Rectal smooth muscle tissue (tissue), 1 donor: Measurements from ENCODE around the gene LY6G6C.

Experiments
- H3K27ac ChIP-seq: one replicate; pipeline ENCODE4 v1.7.0; 2013; ENCODE audit warnings: low read depth, low read length, inconsistent platforms
- H3K27me3 ChIP-seq: one replicate; pipeline ENCODE4 v1.7.0; 2013; ENCODE audit warnings: low read length; ENCODE audit not compliant: control insufficient read depth, insufficient read depth
- H3K36me3 ChIP-seq: one replicate; pipeline ENCODE4 v1.7.0; 2013; ENCODE audit warnings: low read length; ENCODE audit not compliant: control insufficient read depth, insufficient read depth
- H3K4me1 ChIP-seq: one replicate; pipeline ENCODE4 v1.7.0; 2013; ENCODE audit warnings: low read length; ENCODE audit not compliant: control insufficient read depth, insufficient read depth
- H3K4me3 ChIP-seq: one replicate; pipeline ENCODE4 v1.7.0; 2013; ENCODE audit warnings: low read length
- H3K9ac ChIP-seq: one replicate; pipeline ENCODE4 v1.7.0; 2013; ENCODE audit warnings: low read length

The LY6G6C gene, protein sequence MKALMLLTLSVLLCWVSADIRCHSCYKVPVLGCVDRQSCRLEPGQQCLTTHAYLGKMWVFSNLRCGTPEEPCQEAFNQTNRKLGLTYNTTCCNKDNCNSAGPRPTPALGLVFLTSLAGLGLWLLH

DNA sequence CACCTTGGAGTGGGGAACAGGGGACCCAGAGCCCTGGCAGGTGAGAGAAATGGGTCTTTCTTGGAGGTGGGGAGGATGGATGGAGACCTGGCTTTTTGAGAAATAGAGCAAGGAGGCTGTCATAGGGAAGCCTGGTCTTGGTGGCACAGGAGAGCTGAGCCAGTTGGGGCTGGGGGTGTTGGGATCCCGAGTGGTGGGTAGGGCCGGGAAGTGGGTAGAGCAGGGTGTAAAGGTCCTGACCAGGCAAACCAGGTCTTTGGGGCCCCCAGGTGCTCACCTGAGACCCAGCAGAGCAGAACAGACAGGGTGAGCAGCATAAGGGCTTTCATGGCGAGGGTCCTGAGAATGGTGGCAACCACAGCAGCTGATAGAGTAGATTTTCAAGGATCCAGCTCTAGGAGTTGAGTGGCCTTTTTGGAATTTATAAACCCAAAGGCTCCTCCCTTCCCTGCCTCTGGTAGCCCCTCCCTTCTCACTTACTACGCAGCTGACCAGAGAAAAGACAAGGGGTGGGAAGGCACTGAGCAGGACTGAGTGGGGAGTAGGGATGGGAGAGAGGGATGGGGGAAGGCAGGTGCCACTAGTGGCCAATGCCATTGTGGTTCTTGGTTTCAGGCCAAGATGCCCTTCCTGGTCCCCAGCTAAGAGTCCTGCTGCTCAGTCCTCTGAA is at the start of gene LY6G6C:
Gene LY6G6C, minus strand, starts transcription at position 396 of the 670 bp plus-strand sequence. Its CDS starts 67 bp downstream, at position 329.
- H3K4me3 ChIP-seq: no peak within 1 kb of the TSS

DNA sequence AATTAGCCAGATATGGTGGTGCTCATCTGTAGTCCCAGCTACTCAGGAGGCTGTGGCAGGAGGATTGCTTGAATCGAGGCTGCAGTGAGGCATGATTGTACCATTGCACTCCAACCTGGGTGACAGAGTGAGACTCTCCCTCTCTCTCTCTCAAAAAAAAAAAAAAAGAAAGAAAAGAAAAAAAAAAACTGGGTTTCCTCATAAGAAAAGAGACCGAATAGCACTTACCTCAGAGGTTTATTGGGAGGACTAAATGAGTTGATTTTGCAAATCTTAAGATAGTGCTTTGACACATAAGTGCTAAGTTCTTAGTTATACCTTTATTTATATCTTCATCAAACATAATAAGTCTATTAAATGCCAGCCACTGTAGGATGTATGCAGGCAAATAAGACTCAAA is 49.3 kb upstream of the LY6G6C start:
- H3K9ac ChIP-seq: no peak overlapping the region
- no peak overlapping the region for H3K27ac ChIP-seq
- H3K4me1 ChIP-seq: no peaks in the 10 kb centered on the region
- no peak overlapping the region for H3K4me3 ChIP-seq
- H3K27me3 ChIP-seq: no peaks in the 10 kb centered on the region
- H3K36me3 ChIP-seq: no peaks in the 10 kb centered on the region

More for the DNA sequence above, at the start of gene LY6G6C:
- Histone ChIP-seq H3K27me3 (no peaks in the 10 kb centered on the region), H3K9ac (no peak within 1 kb of the TSS), H3K27ac (no peak within 1 kb of the TSS), H3K36me3 (peaks cover 10% of the 10 kb centered on the region), H3K4me1 (no peaks in the 10 kb centered on the region)

DNA sequence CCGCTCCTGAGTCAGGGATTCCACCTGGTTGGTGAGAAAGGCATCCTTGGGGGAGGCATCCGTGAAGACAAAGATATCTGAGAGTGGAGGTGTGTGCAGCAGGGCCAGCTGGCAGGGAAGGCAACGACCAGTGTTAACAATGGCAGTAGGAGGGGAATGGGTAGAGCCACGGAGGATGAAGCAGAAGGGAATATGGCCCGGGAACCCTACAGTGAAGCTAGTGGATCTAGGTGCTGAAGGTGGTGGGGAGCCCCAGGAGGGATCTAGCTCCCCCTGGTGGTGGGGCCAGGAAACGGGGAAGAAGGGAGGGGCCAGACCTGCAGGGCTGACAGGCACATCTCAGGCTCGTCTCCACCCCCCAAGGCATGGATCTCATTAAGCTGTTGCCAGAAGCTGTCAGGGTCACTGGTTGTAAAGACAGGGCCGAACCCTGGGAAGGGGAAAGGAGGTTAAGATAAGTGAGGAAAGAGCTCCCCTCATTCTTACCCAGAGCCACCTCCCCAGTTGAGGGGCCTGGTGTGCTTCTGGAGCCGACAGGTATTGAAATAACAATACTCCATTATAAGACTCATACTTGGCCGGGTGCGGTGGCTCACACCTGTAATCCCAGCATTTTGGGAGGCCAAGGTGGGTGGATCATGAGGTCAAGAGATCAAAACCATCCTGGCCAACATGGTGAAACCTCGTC is 48.3 kb upstream of the LY6G6C start:
- H3K27ac ChIP-seq: no peak overlapping the region

DNA sequence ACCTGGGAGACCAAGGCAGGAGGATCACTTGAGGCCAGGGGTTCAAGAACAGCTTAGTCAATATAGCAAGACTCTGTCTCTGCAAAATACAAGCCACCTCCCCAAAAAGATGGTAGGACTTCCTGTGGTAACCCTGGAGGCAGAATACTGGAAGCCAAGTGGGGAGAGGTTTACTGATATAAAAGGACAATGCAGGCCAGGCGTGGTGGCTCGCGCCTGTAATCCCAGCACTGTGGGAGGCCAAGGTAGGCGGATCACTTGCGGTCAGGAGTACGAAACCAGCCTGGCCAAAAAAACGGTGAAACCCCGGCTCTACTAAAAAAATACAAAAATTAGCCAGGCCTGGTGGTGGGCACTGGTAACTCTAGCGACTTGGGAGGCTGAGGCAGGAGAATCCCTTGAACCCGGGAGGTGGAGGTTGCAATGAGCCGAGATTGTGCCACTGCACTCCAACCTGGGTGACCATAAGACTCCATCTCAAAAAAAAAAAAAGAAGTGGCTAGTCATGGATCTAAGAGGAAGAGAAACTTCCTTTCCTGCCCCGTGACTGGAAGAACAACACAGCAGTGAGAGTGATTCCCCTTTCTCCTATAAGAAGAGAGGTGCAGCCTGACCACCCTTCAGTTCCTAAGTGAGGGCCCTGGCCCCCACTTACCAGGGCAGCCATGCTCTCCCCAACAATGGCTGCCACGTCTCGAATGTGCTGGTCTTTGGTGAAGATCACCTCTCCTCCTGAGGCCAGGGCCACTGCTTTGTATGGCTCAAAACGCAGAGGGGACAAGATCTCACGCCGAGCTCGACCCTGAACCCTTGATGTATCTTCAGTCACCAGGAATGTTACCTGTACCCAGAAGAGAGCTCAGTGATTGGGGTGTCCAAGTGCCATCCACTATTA is 47.1 kb upstream of the LY6G6C start:
- Histone ChIP-seq H3K27me3 (no peaks in the 10 kb centered on the region), H3K9ac (no peak overlapping the region), H3K4me3 (no peak overlapping the region), H3K27ac (no peak overlapping the region), H3K36me3 (no peaks in the 10 kb centered on the region), H3K4me1 (no peaks in the 10 kb centered on the region)

More for the DNA sequence above, 48.3 kb upstream of the LY6G6C start:
- Histone ChIP-seq H3K4me1 (no peaks in the 10 kb centered on the region), H3K27me3 (no peaks in the 10 kb centered on the region), H3K9ac (no peak overlapping the region), H3K36me3 (no peaks in the 10 kb centered on the region), H3K4me3 (no peak overlapping the region)

DNA sequence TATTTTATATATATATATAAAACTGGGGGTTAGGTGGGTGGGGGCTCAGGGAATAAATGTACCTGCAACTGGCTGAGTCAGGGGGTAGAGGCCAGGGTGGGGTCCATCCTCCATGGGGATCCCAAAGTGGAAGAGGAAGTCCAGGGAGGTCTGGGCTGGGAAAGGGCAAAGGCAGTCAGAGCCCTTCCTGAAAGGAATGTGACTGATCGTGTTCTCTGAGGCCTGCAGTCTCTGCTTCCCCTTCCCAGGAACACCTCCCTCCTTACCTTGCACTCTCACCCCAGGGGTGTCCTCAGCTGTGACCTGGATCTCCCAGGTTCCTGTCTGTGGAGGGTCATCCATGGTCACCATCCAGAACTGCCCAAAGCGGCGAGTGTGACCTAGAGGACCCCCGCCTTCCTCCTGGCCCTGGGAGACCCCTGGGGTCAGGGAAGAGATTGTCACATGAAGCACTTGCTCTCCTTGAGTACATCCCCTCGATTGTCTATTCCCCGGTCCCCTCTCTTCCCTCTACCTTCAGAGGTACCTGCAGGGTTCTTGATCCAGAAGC is 45.6 kb upstream of the LY6G6C start:
- no peak overlapping the region for H3K4me3 ChIP-seq
- no peak overlapping the region for H3K9ac ChIP-seq
- H3K27me3 ChIP-seq: no peaks in the 10 kb centered on the region
- H3K27ac ChIP-seq: no peak overlapping the region
- H3K36me3 ChIP-seq: no peaks in the 10 kb centered on the region
- no peaks in the 10 kb centered on the region for H3K4me1 ChIP-seq

DNA sequence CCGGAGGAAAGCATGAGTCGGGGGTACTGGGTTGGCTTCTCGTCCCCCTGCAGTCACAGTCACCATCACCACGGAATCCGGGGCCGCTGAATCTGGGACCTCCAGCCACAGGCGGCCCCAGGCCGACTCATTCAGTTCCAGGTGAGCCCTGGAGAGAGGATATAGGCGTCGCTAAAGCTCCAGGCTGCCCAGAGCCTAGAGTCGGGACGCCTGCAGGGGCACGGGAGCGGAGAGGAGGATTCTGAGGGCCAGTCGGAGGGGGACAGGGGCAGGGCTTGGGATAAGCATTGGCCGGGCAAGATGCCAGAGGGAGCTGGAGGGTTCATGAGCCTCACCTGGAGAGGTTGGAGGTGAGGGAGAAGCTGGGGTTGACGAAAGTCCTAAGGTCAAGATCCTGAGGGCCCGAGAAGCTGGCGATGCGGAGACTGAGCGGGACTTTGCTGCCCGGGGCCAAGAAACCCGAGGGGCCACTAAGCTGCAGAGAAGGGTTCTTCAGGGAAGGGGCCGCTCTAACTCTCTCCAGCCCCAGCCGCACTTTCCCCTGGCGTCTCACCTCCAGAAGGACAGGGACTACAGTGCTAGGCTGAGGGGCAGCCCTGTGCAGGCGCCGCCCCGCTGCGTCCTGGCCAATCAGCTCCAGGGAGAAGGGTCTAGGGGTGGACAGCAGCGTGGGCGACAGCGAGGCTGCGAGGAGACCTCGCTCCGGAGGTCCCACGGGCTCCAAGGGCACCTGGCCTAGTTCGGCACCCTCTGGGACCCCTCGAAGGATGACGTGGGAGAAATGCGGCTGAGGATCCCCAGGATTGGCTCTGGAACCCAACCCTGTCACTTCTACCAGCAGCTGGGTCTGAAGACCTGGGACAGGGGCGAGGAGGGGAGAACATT is 44.6 kb upstream of the LY6G6C start:
- H3K4me3 ChIP-seq: peak overlapping the region; percentile 18
- H3K36me3 ChIP-seq: no peaks in the 10 kb centered on the region
- H3K4me1 ChIP-seq: no peaks in the 10 kb centered on the region
- H3K27ac ChIP-seq: no peak overlapping the region
- H3K27me3 ChIP-seq: no peaks in the 10 kb centered on the region
- H3K9ac ChIP-seq: no peak overlapping the region

DNA sequence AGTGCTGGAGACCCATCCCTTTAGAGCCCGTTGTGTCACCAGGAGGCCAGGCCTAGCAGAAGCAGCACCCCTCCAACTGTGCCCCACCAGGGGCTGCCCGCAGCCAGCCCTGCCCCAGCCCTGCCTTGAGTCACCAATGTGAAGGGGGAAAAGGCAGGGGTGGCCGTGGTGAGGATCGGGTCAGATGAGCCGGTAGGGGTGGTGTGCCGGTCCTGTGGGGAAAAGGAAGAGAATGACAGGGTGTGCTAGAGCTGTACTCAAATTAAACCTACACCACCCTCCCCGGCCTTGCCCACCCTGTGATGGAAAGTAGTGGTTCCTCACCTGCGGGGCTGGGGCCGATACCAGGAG is 44.0 kb upstream of the LY6G6C start:
- H3K4me3 ChIP-seq: no peak overlapping the region
- no peaks in the 10 kb centered on the region for H3K27me3 ChIP-seq
- no peaks in the 10 kb centered on the region for H3K36me3 ChIP-seq
- H3K9ac ChIP-seq: no peak overlapping the region
- H3K27ac ChIP-seq: no peak overlapping the region
- no peaks in the 10 kb centered on the region for H3K4me1 ChIP-seq

DNA sequence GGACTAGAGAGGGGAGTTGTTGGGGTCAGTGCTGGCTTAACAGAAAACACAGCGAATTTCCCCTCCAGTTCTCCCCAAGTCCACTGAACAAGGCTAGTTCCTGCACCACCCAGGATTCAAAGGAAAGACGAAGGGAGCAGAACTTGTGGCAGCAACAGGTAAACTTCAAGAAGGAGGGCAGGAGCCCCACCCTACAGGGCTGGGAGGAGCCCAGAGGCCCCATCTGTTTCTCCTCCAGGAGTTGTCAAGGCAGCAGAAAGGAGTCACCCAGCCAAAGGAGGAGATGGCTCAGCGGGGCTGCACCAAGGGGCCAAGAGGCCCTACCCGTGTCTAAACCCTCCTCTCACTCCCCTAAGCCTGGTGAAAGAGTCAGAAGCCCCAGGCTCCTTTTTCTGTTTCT is 42.7 kb upstream of the LY6G6C start:
- Histone ChIP-seq H3K27ac (no peak overlapping the region), H3K27me3 (no peaks in the 10 kb centered on the region), H3K4me3 (no peak overlapping the region), H3K36me3 (no peaks in the 10 kb centered on the region), H3K9ac (no peak overlapping the region), H3K4me1 (no peaks in the 10 kb centered on the region)

DNA sequence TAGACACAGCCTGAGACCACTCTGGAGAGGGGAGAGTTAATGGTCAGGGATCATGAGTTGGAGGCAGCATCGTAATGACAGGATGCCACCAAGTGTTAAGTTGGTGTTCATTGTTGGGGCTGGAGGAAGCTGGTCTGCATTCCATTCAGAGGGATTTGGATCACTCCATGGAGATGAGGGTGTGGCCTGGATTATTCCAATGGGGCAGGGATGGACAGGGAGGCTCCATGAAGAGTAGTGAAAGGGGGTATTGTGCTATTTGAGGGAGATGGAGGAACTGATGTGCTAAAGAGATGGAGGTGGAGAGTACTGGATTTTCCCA is 42.0 kb upstream of the LY6G6C start:
- Histone ChIP-seq H3K4me1 (no peaks in the 10 kb centered on the region), H3K36me3 (no peaks in the 10 kb centered on the region), H3K27me3 (no peaks in the 10 kb centered on the region), H3K27ac (no peak overlapping the region), H3K4me3 (no peak overlapping the region), H3K9ac (no peak overlapping the region)

DNA sequence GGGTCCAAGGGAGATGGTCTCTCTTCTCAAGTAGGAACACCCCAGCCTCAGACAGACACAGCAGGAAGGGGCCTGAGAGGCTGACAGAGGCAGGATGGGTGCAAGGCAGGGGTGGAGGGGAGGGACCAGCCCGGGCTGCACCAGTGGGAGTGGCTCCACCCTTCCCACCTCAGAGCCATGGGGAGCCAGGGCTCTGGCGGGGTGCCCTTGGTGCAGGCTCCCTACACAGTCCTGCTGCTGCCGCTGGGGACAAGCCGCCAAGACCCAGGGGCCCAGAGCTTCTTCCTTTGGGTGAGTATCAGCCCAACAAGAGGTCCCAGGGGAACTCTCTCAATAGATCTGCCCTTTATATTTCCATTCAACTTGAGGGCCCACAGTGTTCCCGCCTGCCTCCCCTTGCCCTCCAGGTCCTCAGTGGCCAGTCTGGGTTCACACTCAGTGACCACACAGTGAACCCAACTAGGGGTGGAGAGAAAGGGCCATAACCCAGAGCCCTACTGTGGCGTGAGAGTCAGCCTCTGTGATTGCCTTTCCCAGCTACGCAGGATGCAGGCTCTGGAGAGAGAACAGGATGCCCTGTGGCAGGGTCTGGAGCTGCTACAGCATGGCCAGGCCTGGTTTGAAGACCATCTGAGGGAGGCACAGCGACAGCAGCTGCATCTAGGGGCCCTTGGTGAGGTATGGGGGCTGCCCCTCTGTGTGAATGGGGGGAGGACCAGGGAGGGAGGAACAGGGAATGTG is 41.5 kb upstream of the LY6G6C start:
- Histone ChIP-seq H3K27ac (no peak overlapping the region), H3K4me3 (no peak overlapping the region), H3K27me3 (no peaks in the 10 kb centered on the region), H3K36me3 (no peaks in the 10 kb centered on the region), H3K4me1 (no peaks in the 10 kb centered on the region), H3K9ac (no peak overlapping the region)

DNA sequence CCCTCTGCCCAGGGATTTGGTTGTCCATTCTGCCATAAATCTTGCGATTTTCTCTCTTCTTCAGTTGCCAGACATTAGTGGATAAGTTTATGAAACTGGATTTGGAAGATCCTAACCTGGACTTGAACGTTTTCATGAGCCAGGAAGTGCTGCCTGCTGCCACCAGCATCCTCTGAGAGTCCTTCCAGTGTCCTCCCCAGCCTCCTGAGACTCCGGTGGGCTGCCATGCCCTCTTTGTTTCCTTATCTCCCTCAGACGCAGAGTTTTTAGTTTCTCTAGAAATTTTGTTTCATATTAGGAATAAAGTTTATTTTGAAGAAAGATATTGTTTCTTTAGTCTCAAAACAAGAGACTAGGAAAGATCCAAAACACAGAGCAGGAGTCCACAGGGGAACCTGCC is 40.8 kb upstream of the LY6G6C start, which contains the start of gene SAPCD1:
Gene SAPCD1, plus strand, starts transcription at position 301 of the 400 bp plus-strand sequence. CDS start 399 bp downstream, outside the sequence.
- no peaks in the 10 kb centered on the region for H3K36me3 ChIP-seq
- H3K27me3 ChIP-seq: no peaks in the 10 kb centered on the region
- no peak within 1 kb of the TSS for H3K9ac ChIP-seq
- no peak within 1 kb of the TSS for H3K27ac ChIP-seq
- no peak within 1 kb of the TSS for H3K4me3 ChIP-seq
- no peaks in the 10 kb centered on the region for H3K4me1 ChIP-seq
